Measurements from ENCODE around the gene TEX29.

The TEX29 gene

GRCh38 chr13:111314852-111315251 is 5.6 kb upstream of the TEX29 start:
- no peak for TF ChIP-seq POLR2AphosphoS5 (IDR thresholded peaks at IDR 0.05; ENCODE audit: low read depth, low read length)
- no peak for TF ChIP-seq TAF1 (IDR thresholded peaks at IDR 0.05; ENCODE audit: borderline replicate concordance, low read depth, low read length)
- TF ChIP-seq POLR2A (IDR thresholded peaks at IDR 0.05; ENCODE audit: low read depth, low read length) = no peak
- DNase-seq (ENCODE audit: insufficient read length) (no peak), FAIRE-seq (no peak)

GRCh38 chr13:111315347-111315995 is 5.0 kb upstream of the TEX29 start:
- no peak for FAIRE-seq
- TF ChIP-seq TAF1 (IDR thresholded peaks at IDR 0.05; ENCODE audit: borderline replicate concordance, low read depth, low read length) (no peak), POLR2AphosphoS5 (IDR thresholded peaks at IDR 0.05; ENCODE audit: low read depth, low read length) (no peak), POLR2A (IDR thresholded peaks at IDR 0.05; ENCODE audit: low read depth, low read length) (no peak)
- DNase-seq (ENCODE audit: insufficient read length) = no peak

- DNase-seq (ENCODE audit: insufficient read length) (no peak), FAIRE-seq (no peak)
- TF ChIP-seq POLR2A (IDR thresholded peaks at IDR 0.05; ENCODE audit: low read depth, low read length) (no peak), TAF1 (IDR thresholded peaks at IDR 0.05; ENCODE audit: borderline replicate concordance, low read depth, low read length) (no peak), POLR2AphosphoS5 (IDR thresholded peaks at IDR 0.05; ENCODE audit: low read depth, low read length) (no peak)
Observed at GRCh38 chr13:111316161-111316730, 4.2 kb upstream of the TEX29 start.

GRCh38 chr13:111317042-111317550 is 3.3 kb upstream of the TEX29 start:
- DNase-seq (ENCODE audit: insufficient read length) = no peak
- TF ChIP-seq POLR2A (IDR thresholded peaks at IDR 0.05; ENCODE audit: low read depth, low read length) = no peak
- no peak for TF ChIP-seq POLR2AphosphoS5 (IDR thresholded peaks at IDR 0.05; ENCODE audit: low read depth, low read length)
- no peak for TF ChIP-seq TAF1 (IDR thresholded peaks at IDR 0.05; ENCODE audit: borderline replicate concordance, low read depth, low read length)
- FAIRE-seq = no peak

GRCh38 chr13:111317571-111318345 is 2.7 kb upstream of the TEX29 start:
- DNase-seq (ENCODE audit: insufficient read length) (no peak), FAIRE-seq (no peak)
- TF ChIP-seq TAF1 (IDR thresholded peaks at IDR 0.05; ENCODE audit: borderline replicate concordance, low read depth, low read length) = no peak
- no peak for TF ChIP-seq POLR2A (IDR thresholded peaks at IDR 0.05; ENCODE audit: low read depth, low read length)
- no peak for TF ChIP-seq POLR2AphosphoS5 (IDR thresholded peaks at IDR 0.05; ENCODE audit: low read depth, low read length)

GRCh38 chr13:111318386-111318785 is 2.1 kb upstream of the TEX29 start:
- no peak for TF ChIP-seq POLR2AphosphoS5 (IDR thresholded peaks at IDR 0.05; ENCODE audit: low read depth, low read length)
- no peak for TF ChIP-seq POLR2A (IDR thresholded peaks at IDR 0.05; ENCODE audit: low read depth, low read length)
- no peak for TF ChIP-seq TAF1 (IDR thresholded peaks at IDR 0.05; ENCODE audit: borderline replicate concordance, low read depth, low read length)

GRCh38 chr13:111319521-111319920 is 921 bp upstream of the TEX29 start:
- DNase-seq (ENCODE audit: insufficient read length) = no peak
- no peak for FAIRE-seq

More at GRCh38 chr13:111318386-111318785, 2.1 kb upstream of the TEX29 start:
- DNase-seq (ENCODE audit: insufficient read length) (no peak), FAIRE-seq (no peak)

GRCh38 chr13:111322001-111322915 is 1.8 kb downstream of the TEX29 start:
- FAIRE-seq = no peak

More at GRCh38 chr13:111319521-111319920, 921 bp upstream of the TEX29 start:
- TF ChIP-seq POLR2AphosphoS5 (IDR thresholded peaks at IDR 0.05; ENCODE audit: low read depth, low read length) (no peak), POLR2A (IDR thresholded peaks at IDR 0.05; ENCODE audit: low read depth, low read length) (no peak)

GRCh38 chr13:111322916-111323331 is 2.5 kb downstream of the TEX29 start:
- no peak for FAIRE-seq

More at GRCh38 chr13:111322001-111322915, 1.8 kb downstream of the TEX29 start:
- DNase-seq (ENCODE audit: insufficient read length) = no peak
- TF ChIP-seq POLR2AphosphoS5 (IDR thresholded peaks at IDR 0.05; ENCODE audit: low read depth, low read length) (no peak), POLR2A (IDR thresholded peaks at IDR 0.05; ENCODE audit: low read depth, low read length) (no peak), TAF1 (IDR thresholded peaks at IDR 0.05; ENCODE audit: borderline replicate concordance, low read depth, low read length) (no peak)

GRCh38 chr13:111323549-111323948 is 3.1 kb downstream of the TEX29 start:
- FAIRE-seq (no peak), DNase-seq (ENCODE audit: insufficient read length) (no peak)
- no peak for TF ChIP-seq TAF1 (IDR thresholded peaks at IDR 0.05; ENCODE audit: borderline replicate concordance, low read depth, low read length)
- no peak for TF ChIP-seq POLR2AphosphoS5 (IDR thresholded peaks at IDR 0.05; ENCODE audit: low read depth, low read length)
- TF ChIP-seq POLR2A (IDR thresholded peaks at IDR 0.05; ENCODE audit: low read depth, low read length) = no peak

More at GRCh38 chr13:111322916-111323331, 2.5 kb downstream of the TEX29 start:
- DNase-seq (ENCODE audit: insufficient read length) = no peak
- no peak for TF ChIP-seq TAF1 (IDR thresholded peaks at IDR 0.05; ENCODE audit: borderline replicate concordance, low read depth, low read length)
- no peak for TF ChIP-seq POLR2A (IDR thresholded peaks at IDR 0.05; ENCODE audit: low read depth, low read length)
- no peak for TF ChIP-seq POLR2AphosphoS5 (IDR thresholded peaks at IDR 0.05; ENCODE audit: low read depth, low read length)

Data from GM12892 (cell line).